ENCODE data around the gene SLC16A3.
A peak's percentile ranks its signal among the peaks of the same experiment; 100 is the strongest.
"Not testable (repeated sequence)": the region's sequence is repeated elsewhere in the genome, so short reads cannot be mapped to it uniquely, and the experiment has no call there.

Gene SLC16A3

DNA sequence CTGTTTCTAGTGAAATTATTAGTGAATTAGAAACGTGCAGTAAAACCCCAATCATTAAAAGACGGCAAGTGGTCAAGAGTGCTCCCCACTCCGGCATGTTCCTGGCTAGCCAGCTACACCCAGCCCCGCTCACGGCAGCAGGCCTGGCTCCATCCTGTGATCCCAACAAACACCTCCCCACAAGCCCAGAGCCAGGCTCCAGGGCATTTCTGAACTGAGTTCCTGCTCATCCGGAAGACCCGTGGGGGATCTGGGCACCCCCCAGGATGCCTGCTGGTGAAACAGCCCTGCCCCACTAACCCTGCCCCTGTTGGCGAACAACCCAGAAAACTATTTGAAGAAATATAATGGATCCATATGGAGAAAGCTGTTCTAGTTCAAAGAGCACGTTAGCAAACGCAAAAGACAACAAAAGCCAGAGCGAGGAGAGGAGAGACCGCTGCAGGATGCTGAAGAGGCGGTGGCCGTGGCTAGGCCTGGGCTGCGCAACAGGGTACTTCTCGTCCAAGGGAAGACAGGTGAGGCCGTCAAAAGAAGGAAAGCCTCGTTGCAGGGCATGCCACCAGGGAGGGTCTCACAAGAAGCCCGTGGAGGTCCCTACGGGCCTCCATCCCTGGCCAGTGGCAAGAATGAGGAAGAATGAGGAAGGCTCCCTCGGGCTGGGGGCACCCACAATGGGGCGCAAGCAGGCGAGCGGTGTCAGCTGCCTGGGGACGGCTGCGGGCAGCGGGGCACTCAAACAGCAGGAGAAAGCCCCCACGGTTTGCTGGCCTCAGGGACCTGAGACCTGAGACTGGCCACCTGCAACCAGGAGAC is 19.2 kb downstream of the SLC16A3 start:
- no peak for DNase-seq

- no peak for DNase-seq
Measured at GRCh38 chr17:82248815-82249674, 20.2 kb downstream of the SLC16A3 start.

GRCh38 chr17:82249896-82250581 is 21.2 kb downstream of the SLC16A3 start:
- no peak for DNase-seq

- DNase-seq = no peak
Measured at GRCh38 chr17:82250868-82251500, 22.1 kb downstream of the SLC16A3 start.

- no peak for DNase-seq
Measured at GRCh38 chr17:82252511-82253178, 23.8 kb downstream of the SLC16A3 start.

- no peak for DNase-seq
Measured at GRCh38 chr17:82253179-82253544, 24.3 kb downstream of the SLC16A3 start.

DNA sequence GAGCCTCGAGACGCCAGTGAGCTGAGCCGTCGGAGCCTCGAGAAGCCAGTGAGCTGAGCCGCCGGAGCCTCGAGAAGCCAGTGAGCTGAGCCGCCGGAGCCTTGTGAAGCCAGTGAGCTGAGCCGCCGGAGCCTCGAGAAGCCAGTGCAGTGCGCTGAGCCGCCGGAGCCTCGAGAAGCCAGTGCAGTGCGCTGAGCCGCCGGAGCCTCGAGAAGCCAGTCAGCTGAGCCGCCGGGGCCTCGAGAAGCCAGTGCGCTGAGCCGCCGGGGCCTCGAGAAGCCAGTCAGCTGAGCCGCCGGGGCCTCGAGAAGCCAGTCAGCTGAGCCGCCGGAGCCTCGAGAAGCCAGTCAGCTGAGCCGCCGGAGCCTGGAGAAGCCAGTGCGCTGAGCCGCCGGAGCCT is 25.3 kb downstream of the SLC16A3 start:
- DNase-seq = not testable (repeated sequence)

DNA sequence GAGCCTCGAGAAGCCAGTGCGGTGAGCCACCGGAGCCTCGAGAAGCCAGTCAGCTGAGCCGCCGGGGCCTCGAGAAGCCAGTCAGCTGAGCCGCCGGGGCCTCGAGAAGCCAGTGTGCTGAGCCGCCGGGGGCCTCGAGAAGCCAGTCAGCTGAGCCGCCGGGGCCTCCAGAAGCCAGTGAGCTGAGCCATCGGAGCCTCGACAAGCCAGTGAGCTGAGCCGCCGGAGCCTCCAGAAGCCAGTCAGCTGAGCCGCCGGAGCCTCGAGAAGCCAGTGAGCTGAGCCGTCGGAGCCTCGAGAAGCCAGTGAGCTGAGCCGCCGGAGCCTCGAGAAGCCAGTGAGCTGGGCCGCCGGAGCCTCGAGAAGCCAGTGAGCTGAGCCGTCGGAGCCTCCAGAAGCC is 25.9 kb downstream of the SLC16A3 start:
- DNase-seq = not testable (repeated sequence)

DNA sequence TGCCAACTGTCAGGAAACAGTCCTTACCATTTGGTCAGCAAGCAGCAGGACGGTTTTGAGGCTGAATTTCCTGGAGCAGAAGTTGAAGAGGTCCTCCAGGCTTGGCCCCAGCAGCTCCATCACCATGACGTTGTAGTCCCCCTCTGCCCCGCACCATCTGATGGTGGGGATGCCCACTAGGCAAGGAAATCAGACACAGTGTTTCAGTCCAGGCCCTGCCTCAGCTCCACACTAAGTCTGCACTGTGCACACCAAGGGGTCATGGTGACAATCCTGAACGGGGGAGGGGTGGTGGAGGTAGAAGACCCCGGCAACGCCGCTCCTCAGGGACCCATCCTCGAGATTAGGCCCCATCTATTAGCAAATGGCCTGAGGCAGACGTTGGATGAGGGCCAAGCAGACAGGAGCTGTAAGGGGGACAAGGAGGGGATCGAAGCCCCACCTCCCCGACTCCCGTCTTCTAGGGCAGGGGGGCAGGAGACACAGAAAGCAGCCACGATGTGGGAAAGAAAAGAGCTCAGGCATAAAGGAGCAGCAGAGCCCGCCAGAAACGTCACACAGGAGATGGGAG is 26.6 kb downstream of the SLC16A3 start:
- no peak for DNase-seq

DNA sequence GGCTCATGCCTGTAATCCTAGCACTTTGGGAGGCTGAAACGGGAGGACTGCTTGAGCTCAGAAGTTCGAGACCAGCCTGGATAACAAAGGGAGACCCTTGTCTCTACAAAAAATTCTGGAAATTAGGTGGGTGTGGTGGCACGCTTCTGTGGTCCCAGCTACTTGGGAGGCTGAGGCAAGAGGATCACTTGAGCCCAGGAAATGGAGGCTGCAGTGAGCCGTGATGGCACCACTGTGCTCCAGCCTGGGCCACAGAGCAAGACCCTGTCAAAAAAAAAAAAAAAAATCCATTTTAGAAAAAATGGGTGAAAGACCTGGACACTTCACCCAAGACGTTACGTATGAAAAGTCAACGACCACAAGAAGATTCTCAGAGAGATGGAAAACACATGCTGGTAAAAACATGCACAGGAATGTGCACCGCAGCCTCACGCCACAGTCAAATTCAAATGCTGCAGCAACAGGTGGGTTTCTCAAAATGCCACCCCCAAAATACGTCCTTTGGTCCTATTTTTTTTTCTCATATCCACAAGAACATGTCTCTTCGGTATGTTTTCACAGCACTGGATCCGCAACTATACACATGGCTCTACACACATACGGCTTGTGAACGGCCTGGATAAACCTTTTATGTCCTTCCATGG is 27.5 kb downstream of the SLC16A3 start:
- no peak for DNase-seq

GRCh38 chr17:82257473-82257872 is 28.6 kb downstream of the SLC16A3 start:
- DNase-seq = peak; percentile 46 to 60 (median 48)

DNA sequence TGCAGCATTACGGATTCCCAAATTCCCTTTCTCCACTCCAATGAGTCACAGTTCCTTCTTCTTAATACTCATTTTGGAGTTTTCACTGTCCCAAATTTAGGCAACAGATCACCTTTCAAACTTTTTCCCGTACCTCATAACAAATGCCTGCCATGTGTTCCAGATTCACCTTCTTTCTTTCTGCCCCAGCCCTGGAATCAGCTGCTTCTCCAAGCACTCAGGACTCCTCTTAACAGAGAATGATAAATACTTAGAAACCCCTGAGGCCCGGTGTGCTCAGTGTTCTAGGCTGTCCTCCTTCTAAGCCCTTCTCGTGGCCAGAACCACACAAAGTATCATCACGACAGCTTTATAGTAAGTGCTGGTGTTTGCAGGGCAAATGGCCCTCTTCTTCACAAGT is 29.7 kb downstream of the SLC16A3 start:
- DNase-seq = no peak

DNA sequence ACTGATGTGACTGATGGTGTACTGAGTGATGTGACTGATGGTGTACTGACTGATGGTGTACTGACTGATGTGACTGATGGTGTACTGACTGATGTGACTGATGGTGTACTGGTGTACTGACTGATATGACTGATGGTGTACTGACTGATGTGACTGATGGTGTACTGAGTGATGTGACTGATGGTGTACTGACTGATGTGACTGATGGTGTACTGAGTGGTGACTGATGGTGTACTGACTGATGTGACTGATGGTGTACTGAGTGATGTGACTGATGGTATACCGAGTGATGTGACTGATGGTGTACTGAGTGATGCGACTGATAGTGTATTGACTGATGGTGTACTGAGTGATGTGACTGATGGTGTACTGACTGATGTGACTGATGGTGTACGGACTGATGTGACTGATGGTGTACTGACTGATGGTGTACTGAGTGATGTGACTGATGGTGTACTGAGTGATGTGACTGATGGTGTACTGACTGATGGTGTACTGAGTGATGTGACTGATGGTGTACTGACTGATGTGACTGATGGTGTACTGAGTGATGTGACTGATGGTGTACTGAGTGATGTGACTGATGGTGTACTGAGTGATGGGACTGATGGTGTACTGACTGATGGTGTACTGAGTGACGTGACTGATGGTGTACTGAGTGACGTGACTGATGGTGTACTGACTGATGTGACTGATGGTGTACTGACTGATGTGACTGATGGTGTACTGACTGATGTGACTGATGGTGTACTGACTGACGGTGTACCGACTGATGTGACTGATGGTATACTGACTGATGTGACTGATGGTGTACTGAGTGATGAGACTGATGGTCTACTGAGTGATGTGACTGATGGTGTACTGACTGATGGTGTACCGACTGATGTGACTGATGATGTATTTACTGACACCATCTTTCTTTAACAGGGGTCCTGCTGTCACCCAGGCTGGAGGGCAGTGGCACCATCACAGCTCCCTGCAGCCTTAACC is 31.4 kb downstream of the SLC16A3 start:
- not testable (repeated sequence) for DNase-seq

GRCh38 chr17:82262344-82262743 is 33.5 kb downstream of the SLC16A3 start:
- no peak for DNase-seq

DNA sequence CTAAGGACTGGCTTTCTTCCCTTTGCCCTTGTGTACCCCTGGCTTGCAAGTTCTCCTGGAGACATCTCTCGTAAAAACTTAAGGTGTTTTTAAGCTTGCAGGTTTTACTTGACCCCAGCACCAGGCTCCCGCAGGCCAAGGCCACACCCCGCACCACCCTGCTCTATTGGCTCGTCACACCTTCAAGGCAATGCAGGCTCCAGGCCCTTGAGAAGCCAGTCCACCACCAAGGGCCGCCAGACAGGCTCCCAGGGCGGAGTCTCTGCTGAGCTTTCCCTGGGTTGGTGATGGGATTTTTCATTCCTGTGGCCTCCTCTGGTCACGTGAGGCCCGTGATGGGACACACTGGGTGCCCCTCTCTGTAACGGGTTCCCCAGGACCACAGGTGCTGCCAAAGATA is 34.8 kb downstream of the SLC16A3 start:
- no peak for DNase-seq

DNA sequence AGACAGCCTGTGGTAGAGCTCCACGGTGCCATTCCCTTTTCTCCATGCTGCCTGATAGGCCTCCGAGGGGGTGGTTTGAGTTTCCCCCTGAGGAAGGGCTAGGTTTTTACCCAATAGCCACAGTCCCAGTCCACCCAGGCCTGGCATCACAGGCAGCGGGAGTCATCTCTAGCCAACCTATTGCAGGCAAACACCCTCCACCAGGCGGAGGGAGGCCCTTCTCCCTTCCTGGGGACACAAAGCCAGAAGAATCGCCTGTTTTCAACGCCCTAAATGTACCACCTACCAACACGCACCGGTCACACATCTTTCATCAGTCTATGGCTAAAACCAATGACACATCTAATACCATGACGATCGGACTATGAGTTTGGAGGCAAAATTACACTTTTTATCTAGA is 37.3 kb downstream of the SLC16A3 start:
- DNase-seq = no peak

DNA sequence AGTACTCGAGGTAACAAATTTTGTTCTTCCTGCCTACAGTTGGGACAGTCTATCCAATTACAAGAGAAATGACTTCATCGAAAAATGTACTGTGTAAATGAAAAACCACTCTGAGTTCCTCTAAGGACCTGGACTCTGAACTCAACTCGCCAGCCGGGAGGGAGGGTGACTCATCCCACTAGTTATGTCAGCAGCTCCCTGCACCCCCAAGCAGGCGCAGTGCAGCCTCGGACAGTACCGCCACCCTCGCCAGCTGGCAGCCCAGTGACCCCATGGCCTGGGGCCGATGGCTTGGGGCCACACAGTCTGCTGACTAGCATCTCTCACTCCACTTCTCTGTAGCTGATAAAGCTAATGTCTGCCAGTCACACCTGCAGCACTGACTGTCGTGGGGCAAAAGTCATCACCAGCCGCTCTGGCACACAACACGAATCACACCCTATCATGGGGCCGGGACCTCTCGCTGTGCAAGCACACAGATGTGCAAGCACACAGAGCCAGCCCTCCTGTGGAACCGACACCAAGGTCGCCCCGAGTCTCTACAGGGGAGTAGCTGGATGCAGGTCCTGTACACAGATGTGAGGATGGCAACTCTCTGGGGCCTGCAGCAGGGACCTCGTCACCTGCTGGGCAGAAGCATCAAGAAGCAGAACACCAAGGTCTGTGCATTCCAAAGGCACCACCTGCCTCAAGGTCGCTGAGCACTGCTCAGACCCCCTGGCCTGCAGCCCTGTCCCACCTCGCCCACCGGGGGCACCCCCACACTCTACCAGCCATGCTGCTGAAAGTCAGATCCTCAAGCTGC is 38.9 kb downstream of the SLC16A3 start:
- peak; percentile 93 to 96 (median 96) for DNase-seq

GRCh38 chr17:82269138-82269881 is 40.5 kb downstream of the SLC16A3 start:
- DNase-seq = no peak
